Loucy (cell line): ENCODE measurements around the gene TNPO3.

Experiments
- EZH2phosphoT487 ChIP-seq: fragments of 200-600 bp; IDR thresholded peaks from 2 replicates; pipeline ENCODE4 v1.6.1; 2018; ENCODE audit warnings: antibody characterized with exemption, mild to moderate bottlenecking, moderate library complexity, borderline replicate concordance
- TF ChIP-seq, protein P1 (sequence below): fragments of 200-600 bp; sonication (generic); conservative IDR thresholded peaks from 2 replicates; pipeline ENCODE4 v1.5.1; 2014; ENCODE audit warnings: mild to moderate bottlenecking, antibody characterized with exemption, low read length

DNA sequence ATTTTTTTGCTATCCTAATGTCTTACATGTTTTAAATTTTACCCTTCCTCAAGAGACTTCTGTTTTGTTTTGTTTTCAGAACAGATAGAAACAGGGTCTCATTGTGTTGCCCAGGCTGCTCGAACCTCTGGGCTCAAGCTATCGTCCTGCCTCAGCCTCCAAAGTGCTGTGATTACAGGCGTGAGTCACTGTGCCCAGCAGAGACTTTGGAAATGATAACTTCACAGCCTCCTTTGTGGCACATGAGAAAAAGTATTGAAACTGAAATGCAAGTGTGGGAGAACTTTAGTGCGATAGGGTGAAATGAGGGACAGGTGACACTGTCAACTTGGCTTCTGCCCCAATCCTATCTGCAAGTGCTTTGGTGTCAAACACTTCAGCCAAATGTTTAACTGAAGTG, 95.6 kb downstream of the TNPO3 start:
- TF ChIP-seq, protein P1, sequence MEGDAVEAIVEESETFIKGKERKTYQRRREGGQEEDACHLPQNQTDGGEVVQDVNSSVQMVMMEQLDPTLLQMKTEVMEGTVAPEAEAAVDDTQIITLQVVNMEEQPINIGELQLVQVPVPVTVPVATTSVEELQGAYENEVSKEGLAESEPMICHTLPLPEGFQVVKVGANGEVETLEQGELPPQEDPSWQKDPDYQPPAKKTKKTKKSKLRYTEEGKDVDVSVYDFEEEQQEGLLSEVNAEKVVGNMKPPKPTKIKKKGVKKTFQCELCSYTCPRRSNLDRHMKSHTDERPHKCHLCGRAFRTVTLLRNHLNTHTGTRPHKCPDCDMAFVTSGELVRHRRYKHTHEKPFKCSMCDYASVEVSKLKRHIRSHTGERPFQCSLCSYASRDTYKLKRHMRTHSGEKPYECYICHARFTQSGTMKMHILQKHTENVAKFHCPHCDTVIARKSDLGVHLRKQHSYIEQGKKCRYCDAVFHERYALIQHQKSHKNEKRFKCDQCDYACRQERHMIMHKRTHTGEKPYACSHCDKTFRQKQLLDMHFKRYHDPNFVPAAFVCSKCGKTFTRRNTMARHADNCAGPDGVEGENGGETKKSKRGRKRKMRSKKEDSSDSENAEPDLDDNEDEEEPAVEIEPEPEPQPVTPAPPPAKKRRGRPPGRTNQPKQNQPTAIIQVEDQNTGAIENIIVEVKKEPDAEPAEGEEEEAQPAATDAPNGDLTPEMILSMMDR = no peak
- TF ChIP-seq EZH2phosphoT487 = no peak
